IPS-20b (cell line): ENCODE measurements around the gene DNER.

Experiments
- H3K27ac ChIP-seq: one replicate; pipeline ENCODE4 v1.5.1; 2013; ENCODE audit warnings: low read length
- H3K27me3 ChIP-seq: 2 replicates; pipeline ENCODE4 v1.6.1; 2013; ENCODE audit warnings: mild to moderate bottlenecking, low read length, inconsistent platforms; ENCODE audit not compliant: insufficient read depth
- H3K36me3 ChIP-seq: 2 replicates; pipeline ENCODE4 v1.6.1; 2013; ENCODE audit warnings: low read depth, mild to moderate bottlenecking, inconsistent platforms, low read length, moderate library complexity; ENCODE audit not compliant: insufficient read depth
- H3K4me1 ChIP-seq: 2 replicates; pipeline ENCODE4 v1.6.1; 2013; ENCODE audit warnings: mild to moderate bottlenecking, control low read depth, inconsistent platforms, low read length, moderate library complexity; ENCODE audit not compliant: insufficient read depth
- H3K4me3 ChIP-seq: 2 replicates; pipeline ENCODE4 v1.5.1; 2013; ENCODE audit warnings: mild to moderate bottlenecking, low read length, inconsistent platforms
- H3K9ac ChIP-seq: 2 replicates; pipeline ENCODE4 v1.6.1; 2013; ENCODE audit warnings: low read depth, mild to moderate bottlenecking, inconsistent platforms, low read length, moderate library complexity
- H3K9me3 ChIP-seq: 2 replicates; pipeline ENCODE4 v1.6.1; 2013; ENCODE audit warnings: mild to moderate bottlenecking, low read depth, low read length, inconsistent platforms; ENCODE audit not compliant: insufficient read depth

Gene DNER

DNA sequence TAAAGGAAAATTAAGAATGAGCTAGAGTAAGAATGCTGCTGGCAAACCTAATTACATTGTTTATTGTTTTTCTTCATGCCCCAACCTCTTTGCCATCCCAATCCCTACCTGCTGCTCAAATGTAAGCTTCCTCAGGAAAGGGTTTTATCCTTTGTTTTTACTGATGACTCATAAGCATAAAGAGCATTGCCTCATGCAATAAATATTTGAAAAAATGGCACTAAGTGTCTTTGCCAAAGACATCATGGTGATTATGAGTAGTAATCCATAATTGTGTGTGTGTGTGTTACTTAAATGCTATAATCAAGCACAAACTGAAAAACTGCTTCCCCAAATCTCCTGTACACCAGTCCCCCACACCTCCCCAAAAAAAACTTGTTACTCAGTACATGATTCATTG, 53.4 kb downstream of the DNER start:
- Histone ChIP-seq H3K4me3 (no peak overlapping the region), H3K27me3 (no peaks in the 10 kb centered on the region), H3K9me3 (no peaks in the 10 kb centered on the region), H3K36me3 (no peaks in the 10 kb centered on the region), H3K9ac (no peak overlapping the region), H3K4me1 (no peaks in the 10 kb centered on the region), H3K27ac (no peak overlapping the region)

DNA sequence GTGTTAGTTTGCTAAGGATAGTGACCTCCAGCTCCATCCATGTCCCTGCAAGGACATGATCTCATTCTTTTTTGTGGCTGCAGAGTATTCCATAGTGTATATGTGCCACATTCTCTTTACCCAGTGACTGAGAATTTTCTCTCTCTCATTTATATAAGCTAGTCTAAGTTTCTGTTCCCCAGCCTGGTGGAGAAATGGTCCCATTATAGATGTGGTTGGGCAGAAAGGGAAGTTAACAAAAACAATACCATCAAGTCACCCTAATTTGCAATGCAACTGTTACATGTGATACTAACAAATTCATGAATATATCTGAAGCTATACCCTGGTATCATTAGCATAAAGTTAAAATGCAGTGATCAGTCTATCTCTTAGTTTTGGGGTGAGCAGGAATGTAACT, 54.0 kb downstream of the DNER start:
- no peak overlapping the region for H3K4me3 ChIP-seq

DNA sequence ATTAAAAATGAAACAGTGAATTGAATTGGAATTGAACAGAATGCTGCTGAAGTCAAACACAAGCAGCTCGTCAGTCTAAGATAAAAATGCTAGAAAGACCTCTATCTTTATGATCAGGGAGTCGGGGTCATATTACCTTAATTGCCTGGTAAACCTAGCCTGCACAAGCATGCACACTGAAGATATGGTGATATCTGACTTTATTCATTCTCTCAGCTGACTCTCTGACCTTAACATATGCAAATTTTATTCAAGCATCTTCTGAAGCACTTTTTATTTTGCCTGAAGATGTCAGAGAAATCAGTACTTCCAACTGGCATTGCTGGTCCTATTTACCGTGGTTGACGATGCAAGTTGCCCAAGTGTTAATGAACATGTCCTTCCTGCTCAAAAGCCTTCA, 56.4 kb downstream of the DNER start:
- no peak overlapping the region for H3K4me3 ChIP-seq
- no peaks in the 10 kb centered on the region for H3K36me3 ChIP-seq
- no peaks in the 10 kb centered on the region for H3K27me3 ChIP-seq
- peaks cover 4% of the 10 kb centered on the region; the same call in 1 of the 2 replicates for H3K4me1 ChIP-seq
- no peak overlapping the region for H3K9ac ChIP-seq
- H3K27ac ChIP-seq = no peak overlapping the region
- no peaks in the 10 kb centered on the region for H3K9me3 ChIP-seq

More for the DNA sequence above, 54.0 kb downstream of the DNER start:
- no peak overlapping the region for H3K27ac ChIP-seq
- no peaks in the 10 kb centered on the region for H3K4me1 ChIP-seq
- no peaks in the 10 kb centered on the region for H3K36me3 ChIP-seq
- no peak overlapping the region for H3K9ac ChIP-seq
- no peaks in the 10 kb centered on the region for H3K27me3 ChIP-seq
- no peaks in the 10 kb centered on the region for H3K9me3 ChIP-seq

GRCh38 chr2:229654437-229654836, 59.9 kb downstream of the DNER start:
- Histone ChIP-seq H3K9me3 (no peaks in the 10 kb centered on the region), H3K4me1 (peaks cover 15% of the 10 kb centered on the region; the same call in 1 of the 2 replicates), H3K36me3 (no peaks in the 10 kb centered on the region), H3K4me3 (no peak overlapping the region), H3K27ac (no peak overlapping the region), H3K9ac (no peak overlapping the region), H3K27me3 (no peaks in the 10 kb centered on the region)

DNA sequence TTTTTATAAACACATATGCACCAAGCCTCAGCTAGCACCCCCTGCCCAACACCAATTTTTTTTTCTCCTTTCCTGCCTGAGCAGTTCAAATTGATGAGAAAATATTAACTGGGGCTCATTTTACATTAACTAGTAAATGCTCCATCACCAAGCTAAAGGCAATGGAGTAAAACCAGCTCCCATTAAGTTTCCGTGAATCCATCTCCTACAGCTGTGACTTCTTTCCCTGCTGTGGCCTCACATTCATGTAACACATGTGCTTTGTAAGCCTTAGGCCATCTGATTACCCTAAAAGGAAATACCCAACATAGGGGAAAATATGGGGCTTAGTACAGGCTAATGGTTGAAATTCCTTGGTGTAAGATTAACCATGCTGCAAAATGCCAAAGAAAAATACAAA, 60.8 kb downstream of the DNER start:
- no peak overlapping the region for H3K4me3 ChIP-seq
- no peak overlapping the region for H3K9ac ChIP-seq
- H3K27ac ChIP-seq = no peak overlapping the region
- no peaks in the 10 kb centered on the region for H3K9me3 ChIP-seq
- no peaks in the 10 kb centered on the region for H3K27me3 ChIP-seq
- peaks cover 15% of the 10 kb centered on the region; the same call in 1 of the 2 replicates for H3K4me1 ChIP-seq
- no peaks in the 10 kb centered on the region for H3K36me3 ChIP-seq

DNA sequence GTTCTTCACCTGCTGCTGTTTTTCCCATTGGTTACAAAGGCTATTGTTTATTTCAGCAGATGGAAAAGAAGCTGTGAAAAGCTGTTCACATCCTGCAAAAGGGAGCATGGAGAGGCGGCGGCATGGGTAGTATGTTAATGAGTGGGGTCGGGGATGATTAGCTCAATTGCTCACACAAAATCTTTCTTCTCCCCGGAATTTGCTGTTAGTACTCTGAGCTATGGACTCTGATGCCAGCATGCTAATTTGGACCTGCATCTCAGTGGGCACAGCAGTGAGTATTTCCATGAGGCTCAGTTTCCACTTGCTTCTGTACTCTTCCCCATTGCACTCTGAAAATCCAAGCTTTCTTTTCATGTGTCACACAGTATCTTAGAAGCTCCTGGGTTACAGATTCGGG, 61.6 kb downstream of the DNER start:
- Histone ChIP-seq H3K9me3 (no peaks in the 10 kb centered on the region), H3K27me3 (no peaks in the 10 kb centered on the region), H3K27ac (no peak overlapping the region), H3K4me3 (no peak overlapping the region), H3K4me1 (peaks cover 15% of the 10 kb centered on the region; the same call in 1 of the 2 replicates), H3K9ac (no peak overlapping the region), H3K36me3 (no peaks in the 10 kb centered on the region)

GRCh38 chr2:229650901-229651300, 63.5 kb downstream of the DNER start:
- Histone ChIP-seq H3K9me3 (no peaks in the 10 kb centered on the region), H3K27ac (no peak overlapping the region), H3K36me3 (no peaks in the 10 kb centered on the region), H3K4me1 (peaks cover 15% of the 10 kb centered on the region; the same call in 1 of the 2 replicates), H3K9ac (no peak overlapping the region), H3K27me3 (no peaks in the 10 kb centered on the region), H3K4me3 (no peak overlapping the region)

DNA sequence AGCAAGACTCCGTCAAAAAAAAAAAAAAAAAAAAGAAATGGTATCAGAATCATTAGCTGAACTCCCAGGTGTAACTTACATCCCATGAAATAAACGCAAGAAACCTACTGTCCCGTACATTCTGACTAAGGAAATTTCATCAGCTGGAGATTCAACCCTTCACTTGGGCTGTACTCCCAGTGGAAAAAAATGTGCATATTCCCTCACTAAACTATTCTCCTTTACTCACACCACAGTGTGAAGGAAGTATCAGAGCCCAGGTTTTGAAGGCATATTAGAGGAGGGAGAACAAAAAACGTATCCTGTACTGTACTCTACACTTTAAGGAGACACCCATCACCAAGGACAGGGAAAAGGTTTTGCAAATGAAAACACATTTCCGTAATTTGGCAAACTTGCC, 64.3 kb downstream of the DNER start:
- Histone ChIP-seq H3K4me1 (peaks cover 15% of the 10 kb centered on the region; the same call in 1 of the 2 replicates), H3K27me3 (no peaks in the 10 kb centered on the region), H3K36me3 (no peaks in the 10 kb centered on the region), H3K4me3 (no peak overlapping the region), H3K9ac (no peak overlapping the region), H3K27ac (no peak overlapping the region), H3K9me3 (no peaks in the 10 kb centered on the region)

DNA sequence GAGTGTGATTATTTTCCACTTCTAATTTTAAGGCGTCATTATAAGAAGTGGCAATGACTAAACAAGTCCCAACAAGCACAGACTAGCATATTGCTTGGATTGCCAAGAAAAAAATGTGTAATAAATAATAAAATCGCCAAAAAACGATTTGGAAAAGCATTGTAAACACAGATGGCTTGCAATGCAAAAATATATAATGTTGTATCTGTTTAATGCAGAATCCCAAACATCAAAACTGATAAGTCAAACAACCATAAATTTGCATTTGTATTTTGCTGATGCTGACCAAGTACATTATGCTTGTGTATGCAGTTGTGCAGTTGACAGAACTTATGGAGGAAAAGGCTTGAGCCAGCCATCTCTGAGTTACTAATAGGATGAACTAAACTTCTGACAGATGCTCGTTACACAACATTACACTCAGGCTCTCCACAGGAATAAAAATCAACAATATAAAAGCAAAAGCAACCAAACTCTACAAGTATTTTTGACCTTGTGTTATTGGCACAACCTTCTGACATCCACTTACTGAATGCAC, 68.1 kb downstream of the DNER start:
- no peak overlapping the region for H3K27ac ChIP-seq
- H3K9me3 ChIP-seq = no peaks in the 10 kb centered on the region
- H3K4me1 ChIP-seq = no peaks in the 10 kb centered on the region
- H3K4me3 ChIP-seq = no peak overlapping the region
- H3K36me3 ChIP-seq = no peaks in the 10 kb centered on the region
- H3K27me3 ChIP-seq = no peaks in the 10 kb centered on the region
- no peak overlapping the region for H3K9ac ChIP-seq

DNA sequence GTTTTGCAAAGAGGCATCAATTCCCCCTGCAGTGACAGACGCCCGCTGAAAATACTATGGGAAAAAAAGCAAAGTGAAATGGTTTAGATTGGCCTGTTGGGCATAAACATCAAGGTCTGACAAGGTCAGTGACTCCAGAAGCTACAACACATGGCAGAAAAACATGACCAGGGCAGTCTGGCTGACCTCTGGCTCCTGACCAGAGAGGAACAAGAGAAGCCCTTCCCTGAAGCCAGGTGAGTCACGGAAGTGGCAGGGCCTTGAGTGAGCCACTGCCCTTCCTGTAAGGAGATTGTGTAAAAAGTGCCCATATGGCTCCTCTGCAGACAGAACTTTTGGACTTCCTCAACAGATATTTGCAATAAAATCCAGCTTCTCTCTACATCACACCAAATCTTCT, 72.0 kb downstream of the DNER start:
- Histone ChIP-seq H3K27me3 (no peaks in the 10 kb centered on the region), H3K9ac (no peak overlapping the region), H3K4me3 (no peak overlapping the region), H3K9me3 (no peaks in the 10 kb centered on the region), H3K36me3 (no peaks in the 10 kb centered on the region), H3K27ac (no peak overlapping the region), H3K4me1 (no peaks in the 10 kb centered on the region)

GRCh38 chr2:229641676-229642075, 72.7 kb downstream of the DNER start:
- no peaks in the 10 kb centered on the region for H3K27me3 ChIP-seq
- H3K9me3 ChIP-seq = no peaks in the 10 kb centered on the region
- no peak overlapping the region for H3K4me3 ChIP-seq
- no peaks in the 10 kb centered on the region for H3K36me3 ChIP-seq
- no peak overlapping the region for H3K9ac ChIP-seq
- H3K4me1 ChIP-seq = no peaks in the 10 kb centered on the region
- no peak overlapping the region for H3K27ac ChIP-seq

DNA sequence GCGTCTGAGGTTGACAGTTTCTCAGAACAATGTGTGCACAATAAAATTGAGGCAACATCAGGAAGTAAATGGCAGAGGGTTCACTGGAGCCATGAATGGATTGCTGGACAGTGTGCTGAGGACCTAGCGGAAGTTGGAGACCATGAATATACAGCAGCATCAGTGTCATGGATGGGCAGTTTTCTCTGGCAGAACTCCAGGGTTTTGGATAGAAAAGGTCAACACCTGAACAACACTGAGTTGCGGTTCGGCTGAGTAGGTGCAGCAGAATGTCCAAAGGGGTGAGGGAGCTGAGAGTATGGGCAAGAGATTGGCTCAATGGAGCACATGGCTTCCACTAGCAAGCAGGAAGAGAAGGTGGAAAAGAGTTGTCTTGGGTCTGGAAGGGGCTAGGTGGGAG, 73.7 kb downstream of the DNER start:
- Histone ChIP-seq H3K4me1 (no peaks in the 10 kb centered on the region), H3K27me3 (no peaks in the 10 kb centered on the region), H3K9ac (no peak overlapping the region), H3K9me3 (no peaks in the 10 kb centered on the region), H3K4me3 (no peak overlapping the region), H3K27ac (no peak overlapping the region), H3K36me3 (no peaks in the 10 kb centered on the region)
